ENCODE results near the gene KNSTRN.

The KNSTRN gene

DNA sequence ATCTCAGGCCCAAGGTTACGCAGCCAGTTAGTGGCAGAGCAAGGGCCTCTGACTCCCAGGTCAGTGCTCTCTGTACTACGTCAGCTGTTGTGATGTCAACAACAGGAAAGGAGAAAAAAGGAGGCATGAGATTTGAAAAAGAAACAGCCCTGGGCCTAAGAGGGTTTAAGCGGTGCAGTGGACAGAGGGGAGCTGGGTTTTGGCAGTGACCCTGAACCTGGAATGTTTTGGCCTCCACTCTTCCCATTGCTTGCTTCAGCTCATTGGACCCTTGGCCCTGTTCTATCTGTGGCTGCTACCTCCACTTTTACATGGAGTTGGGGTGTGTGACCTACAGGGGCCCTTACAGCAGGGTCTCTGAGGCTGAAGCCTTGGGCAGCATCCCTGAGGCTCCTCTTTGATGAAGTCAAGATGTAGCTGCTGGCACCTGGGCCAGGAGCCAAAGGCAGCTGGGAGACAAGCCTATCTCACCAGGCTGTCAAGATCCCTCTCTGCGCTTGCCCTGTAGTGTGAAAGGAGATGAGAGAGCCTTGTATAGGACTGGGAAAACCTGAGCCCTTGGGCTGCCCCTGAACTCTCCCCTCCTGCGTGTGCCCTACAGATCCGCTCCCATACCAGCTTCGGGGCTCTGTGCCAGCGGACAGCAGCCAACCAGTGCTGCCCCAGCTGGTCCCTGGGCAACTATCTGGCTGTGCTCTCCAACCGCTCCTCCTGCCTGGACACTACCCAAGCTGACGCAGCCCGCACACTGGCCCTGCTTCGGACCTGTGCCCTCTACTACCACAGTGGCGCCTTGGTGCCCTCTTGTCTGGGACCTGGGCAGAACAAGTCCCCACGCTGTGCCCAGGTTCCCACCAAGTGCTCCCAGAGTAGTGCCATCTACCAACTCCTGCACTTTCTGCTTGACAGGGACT is 15.8 kb upstream of the KNSTRN start:
- no peak for DNase-seq

DNA sequence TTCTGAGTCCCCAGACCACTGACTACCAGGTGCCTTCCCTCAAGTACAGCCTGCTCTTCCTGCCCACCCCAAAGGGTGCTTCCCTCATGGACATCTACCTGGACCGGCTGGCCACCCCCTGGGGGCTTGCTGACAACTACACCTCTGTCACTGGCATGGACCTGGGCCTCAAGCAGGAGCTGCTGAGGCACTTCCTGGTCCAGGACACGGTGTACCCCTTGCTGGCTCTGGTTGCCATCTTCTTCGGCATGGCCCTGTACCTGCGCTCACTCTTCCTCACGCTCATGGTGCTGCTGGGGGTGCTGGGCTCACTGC is 15.2 kb upstream of the KNSTRN start:
- no peak for DNase-seq

DNA sequence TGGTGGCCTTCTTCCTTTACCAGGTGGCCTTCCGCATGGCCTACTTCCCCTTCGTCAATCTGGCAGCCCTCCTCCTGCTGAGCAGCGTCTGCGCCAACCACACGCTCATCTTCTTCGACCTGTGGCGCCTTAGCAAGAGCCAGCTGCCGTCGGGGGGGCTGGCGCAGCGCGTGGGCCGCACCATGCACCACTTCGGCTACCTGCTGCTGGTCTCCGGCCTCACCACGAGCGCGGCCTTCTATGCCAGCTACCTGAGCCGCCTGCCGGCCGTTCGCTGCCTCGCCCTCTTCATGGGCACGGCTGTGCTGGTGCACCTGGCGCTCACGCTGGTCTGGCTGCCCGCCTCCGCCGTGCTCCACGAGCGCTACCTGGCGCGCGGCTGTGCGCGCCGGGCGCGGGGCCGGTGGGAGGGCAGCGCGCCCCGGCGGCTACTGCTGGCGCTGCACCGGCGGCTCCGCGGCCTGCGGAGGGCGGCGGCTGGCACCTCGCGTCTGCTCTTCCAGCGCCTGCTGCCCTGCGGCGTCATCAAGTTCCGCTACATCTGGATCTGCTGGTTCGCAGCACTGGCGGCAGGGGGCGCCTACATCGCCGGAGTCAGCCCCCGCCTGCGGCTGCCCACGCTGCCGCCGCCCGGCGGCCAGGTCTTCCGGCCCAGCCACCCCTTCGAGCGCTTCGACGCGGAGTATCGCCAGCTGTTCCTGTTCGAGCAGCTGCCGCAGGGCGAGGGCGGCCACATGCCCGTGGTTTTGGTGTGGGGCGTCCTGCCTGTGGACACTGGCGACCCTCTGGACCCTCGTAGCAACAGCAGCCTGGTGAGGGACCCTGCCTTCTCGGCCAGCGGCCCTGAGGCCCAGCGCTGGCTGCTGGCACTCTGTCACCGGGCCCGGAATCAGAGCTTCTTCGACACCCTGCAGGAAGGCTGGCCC is 14.6 kb upstream of the KNSTRN start:
- DNase-seq, result peak; percentile 89

DNA sequence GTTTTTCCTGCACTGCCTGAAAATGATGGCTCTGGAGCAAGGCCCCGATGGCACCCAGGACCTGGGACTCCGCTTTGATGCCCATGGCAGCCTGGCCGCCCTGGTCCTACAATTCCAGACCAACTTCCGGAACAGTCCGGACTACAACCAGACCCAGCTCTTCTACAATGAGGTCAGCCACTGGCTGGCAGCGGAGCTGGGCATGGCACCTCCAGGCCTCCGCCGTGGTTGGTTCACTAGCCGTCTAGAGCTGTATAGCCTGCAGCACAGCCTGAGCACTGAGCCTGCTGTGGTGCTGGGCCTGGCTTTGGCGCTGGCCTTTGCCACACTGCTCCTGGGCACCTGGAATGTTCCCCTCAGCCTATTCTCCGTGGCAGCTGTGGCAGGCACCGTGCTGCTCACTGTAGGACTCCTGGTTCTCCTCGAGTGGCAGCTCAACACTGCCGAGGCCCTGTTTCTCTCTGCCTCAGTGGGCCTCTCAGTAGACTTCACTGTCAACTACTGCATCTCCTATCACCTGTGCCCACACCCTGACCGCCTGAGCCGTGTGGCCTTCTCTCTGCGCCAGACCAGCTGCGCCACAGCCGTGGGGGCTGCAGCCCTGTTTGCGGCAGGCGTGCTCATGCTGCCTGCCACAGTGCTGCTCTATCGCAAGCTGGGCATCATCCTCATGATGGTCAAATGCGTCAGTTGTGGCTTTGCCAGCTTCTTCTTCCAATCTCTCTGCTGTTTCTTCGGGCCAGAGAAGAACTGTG is 13.6 kb upstream of the KNSTRN start:
- DNase-seq, result no peak

DNA sequence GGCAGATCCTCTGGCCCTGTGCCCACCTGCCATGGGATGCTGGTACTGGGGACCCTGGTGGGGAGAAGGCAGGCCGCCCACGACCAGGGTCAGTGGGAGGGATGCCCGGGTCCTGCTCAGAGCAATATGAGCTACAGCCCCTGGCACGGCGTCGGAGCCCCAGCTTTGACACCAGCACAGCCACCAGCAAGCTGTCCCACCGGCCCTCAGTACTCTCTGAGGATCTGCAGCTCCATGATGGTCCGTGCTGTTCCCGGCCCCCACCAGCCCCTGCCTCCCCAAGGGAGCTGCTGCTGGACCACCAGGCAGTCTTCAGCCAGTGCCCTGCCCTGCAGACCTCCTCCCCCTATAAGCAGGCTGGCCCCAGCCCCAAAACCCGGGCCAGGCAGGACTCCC is 13.0 kb upstream of the KNSTRN start:
- no peak for DNase-seq

DNA sequence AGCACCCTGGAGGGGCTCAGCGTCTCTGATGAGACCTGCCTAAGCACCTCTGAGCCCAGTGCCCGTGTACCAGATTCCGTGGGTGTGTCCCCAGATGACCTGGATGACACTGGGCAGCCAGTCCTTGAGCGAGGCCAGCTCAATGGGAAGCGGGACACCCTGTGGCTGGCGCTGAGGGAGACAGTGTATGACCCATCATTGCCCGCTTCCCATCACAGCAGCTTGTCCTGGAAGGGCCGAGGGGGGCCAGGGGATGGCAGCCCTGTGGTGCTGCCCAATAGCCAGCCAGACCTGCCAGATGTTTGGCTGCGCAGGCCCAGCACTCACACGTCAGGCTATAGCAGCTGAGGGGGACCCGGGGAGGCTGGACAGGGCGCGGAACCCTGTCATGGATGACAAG is 12.6 kb upstream of the KNSTRN start:
- DNase-seq, result no peak

DNA sequence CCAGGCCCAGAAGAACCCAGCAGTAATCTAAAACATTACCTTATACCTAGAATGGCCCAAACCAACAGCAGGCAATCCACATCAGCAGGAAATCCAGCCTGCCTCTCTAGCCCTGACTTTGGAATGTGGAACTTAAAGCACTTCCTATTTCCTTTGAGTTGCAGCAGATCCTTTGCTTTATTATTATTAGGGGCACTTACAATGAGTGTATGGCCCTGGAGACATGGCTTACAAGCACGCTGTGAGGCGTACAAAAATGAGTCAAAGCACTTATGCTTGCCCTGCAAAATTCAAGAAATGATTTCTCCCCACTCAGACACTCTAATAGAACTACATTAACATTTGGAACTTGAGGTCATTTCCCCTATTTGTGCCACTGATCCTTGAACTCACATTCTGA is 9.5 kb upstream of the KNSTRN start:
- DNase-seq, result no peak

DNA sequence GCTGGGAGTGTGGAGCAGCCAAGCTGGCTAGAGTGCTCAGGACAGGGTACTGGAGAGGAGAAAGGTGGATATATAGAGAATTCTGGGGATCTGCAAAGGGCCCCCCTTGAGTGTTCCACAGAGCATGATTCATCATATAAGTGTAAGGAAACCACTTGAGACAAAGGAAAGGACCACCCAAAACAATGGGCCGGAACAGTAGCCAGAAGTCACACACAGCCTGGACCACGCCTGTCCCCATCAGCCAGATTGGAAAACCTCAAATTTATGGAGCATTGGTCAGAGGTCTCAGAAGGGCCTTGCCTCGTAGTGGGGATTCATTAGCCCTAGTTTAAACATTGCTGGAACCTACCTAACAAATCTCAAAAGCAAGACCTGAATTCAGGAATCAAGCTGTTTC is 4.9 kb upstream of the KNSTRN start:
- DNase-seq, result no peak

DNA sequence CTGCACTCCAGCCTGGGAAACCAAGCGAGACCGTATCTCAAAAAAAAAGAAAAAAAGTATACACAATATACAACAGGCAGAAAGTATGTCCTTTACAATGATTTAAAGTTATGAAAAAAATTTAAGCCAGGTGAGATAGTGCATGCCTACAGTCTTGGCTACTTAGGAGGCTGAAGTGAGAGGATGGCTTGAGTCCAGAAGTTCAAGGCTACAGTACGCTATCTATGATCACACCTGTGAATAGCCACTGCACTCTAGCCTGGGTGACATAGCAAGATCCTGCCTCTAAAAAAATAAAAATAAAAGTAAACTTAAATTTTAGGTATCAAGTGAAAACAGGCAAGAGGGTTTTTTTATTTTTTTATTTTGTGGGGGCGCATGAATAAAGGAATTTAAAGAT is 3.1 kb upstream of the KNSTRN start:
- no peak for DNase-seq

DNA sequence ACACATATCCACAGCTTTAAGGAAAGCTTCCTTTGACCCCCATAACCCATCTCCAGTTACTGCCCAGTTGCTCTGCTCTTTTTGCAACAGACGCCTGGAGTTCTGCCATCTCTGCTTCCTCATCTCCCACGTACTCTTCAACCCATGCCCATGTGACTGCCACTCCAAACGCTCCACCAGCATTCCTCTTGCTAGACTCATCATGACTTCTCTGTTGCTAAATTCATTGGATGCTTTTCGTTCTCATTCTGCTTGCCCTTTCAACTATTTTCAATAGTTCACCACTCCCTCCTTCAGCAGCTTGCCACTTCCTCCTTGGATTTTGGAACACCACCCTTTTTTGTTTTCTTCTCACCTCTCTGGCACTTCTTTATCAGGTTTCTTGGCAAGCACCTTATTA is 2.7 kb upstream of the KNSTRN start:
- no peak for DNase-seq

DNA sequence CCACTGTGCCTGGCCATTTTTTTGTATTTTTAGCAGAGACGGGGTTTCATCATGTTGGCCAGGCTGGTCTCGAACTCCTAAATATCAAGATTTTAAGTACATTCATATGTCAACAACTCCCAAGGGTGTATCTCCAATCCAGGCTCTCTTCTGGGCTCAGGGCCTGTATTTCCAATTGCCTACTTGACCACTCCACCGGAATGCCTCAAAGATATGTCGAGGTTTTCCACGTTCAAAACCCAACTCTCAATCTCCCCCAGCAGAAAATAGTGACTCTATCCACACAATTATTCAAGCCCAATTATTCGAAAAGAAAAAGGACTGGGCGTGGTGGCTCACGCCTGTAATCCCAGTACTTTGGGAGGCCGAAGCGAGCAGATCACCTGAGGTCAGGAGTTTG is 1.9 kb upstream of the KNSTRN start:
- no peak for DNase-seq

DNA sequence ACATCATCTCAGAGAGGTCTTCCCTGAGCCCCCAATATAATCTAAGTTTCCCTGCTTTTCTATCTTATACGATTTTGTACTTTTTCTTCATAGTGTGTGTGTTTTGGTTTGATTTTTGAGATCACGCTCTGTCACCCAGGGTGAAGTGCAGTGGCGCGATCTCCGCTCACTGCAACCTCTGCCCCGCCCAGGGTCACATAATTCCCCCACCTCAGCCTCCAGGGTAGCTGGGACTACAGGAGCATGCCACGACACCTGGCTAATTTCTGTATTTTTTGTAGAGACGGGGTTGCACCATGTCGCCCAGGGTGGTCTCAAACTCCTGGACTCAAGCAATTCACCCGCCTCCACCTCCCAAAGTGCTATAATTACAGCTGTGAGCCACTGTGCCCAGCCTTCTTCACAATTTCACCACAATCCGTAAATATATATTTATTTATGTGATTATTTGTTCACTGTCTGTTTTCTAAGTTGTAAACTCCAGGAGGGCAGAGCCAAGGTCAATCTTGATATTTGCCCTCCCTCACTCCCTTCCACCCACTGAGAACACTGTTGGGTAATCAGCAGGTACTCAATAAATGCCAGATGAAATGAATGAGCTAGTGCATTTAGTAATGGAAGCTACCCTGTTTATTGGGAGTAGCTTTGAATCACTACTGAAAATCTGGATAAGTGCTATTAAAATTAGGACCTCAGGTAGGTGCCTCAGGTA is 547 bp upstream of the KNSTRN start:
- no peak for DNase-seq

DNA sequence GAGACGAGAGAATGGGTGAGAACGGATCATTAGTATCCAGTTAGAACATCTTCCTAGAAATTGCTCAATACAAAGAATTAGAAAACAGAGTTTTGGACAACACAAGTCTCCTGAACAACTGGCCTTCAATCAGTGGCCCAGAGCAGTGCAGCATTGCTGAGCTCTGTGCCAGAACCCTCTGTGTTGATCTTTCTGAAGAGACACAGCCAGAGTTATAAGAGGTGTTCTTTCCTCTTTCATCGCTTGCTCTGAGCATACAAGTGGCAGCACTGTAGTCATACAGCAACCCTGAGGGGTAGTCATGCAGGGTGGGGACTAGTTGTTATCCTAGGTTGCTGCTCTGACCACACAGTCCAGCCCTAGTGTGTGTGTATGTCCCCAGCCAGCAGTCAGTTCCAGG is 4.0 kb downstream of the KNSTRN start:
- no peak for DNase-seq

DNA sequence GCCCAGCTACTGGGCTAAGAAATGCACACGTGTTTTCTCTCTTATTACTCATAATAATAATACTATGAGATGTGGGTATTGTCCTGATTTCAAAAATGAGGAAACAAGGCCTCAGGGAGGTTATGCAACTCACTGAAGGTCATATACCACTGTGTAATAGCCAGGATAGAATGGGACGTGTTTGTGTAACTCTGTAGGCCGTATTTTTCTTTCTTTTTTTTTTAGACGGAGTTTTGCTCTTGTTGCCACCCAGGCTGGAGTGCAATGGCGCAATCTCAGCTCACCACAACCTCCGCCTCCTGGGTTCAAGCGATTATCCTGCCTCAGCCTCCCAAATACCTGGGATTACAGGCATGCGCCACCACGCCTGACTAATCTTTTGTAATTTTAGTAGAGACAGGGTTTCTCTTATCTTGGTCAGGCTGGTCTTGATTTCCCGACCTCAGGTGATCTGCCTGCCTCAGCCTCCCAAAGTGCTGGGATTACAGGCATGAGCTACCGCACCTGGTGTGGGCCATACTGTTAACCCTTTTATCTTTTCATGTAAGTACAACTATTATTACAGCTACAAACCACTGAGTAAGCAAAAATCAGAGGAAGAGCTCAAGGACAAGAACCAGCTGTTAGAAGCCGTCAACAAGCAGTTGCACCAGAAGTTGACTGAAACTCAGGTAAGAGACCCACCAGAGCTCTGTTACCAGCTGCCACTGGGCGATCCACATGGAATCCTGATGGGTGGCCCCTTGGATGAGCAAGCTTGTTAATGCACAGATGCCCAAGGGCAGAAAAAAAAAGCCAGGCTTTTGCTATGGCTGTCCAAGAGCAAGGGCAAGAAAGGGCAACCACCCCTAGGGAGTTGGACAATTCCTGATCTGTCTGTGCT is 6.7 kb downstream of the KNSTRN start:
- no peak for DNase-seq

DNA sequence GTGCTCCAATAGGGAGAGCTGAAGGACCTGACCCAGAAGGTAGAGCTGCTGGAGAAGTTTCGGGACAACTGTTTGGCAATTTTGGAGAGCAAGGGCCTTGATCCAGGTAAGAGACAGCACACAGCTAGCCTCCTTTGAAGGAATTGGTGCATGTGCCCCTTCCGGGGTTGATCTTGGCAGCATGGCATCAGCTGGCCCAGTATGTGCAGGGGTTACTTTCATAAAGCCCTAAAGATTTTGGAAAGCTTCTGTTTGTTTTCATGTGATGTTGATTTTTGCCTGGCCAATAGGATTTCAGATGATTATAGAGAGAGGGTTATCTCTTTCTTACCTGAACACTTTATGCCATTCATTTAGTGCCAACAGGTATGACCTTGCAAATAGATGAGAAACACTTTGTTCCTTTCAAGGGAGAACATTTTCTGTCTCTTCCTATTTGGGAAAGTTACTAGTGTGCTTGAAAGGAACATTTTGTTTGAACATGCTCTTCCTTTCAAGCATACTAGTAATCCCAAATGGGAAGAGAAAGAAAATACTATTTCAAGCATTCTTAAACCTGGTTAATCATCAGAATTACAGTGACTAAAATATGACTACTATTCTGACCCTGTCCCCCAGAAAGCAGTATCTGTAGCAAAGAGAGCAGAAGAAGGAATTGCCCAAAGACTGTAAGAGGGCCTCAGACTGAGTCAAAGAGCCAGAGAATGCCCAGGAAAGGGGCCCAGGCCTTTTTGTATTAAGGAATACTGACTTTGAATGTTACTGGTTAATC is 7.5 kb downstream of the KNSTRN start:
- DNase-seq, result no peak

DNA sequence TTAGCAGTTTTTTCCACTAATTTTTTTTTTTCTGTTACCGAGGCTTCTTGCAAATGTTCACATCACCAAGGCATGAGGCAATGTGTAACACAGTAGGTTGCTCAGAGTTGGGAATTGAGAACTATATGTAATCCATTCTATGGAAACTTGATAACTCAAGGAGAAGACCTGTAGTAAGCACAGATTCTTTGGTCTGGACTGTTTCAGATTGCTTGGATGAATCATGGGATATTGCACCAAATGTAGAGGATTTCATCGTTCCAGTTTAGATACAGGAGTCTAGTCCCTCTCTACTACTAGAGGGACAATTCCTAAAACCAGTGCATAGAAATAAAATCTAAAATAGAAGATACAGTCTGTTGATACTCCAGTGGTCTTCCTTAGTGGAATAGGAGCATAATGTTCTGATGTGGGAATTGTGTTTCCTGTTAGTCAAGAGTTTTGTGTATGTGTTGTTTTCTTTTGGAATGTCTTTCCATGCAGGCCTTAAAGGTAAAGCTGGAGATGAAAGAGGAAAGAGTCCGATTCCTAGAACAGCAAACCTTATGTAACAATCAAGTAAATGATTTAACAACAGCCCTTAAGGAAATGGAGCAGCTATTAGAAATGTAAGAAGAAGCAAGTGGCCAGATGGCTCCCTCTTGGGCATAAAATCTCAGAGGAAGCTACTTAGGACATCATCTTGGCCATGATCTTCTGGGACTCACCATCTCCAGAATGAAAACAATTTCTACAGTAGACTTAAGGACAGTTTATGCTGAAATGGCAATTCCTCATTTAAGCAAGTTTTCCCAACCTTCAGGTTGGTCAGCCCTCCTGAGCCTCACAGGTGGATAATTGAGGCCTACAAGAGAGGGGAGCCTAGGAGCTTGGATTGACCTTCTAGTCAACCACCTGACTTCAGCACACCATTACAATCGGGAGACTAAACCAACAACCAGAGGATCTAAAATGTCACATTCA is 10.7 kb downstream of the KNSTRN start:
- DNase-seq, result no peak

DNA sequence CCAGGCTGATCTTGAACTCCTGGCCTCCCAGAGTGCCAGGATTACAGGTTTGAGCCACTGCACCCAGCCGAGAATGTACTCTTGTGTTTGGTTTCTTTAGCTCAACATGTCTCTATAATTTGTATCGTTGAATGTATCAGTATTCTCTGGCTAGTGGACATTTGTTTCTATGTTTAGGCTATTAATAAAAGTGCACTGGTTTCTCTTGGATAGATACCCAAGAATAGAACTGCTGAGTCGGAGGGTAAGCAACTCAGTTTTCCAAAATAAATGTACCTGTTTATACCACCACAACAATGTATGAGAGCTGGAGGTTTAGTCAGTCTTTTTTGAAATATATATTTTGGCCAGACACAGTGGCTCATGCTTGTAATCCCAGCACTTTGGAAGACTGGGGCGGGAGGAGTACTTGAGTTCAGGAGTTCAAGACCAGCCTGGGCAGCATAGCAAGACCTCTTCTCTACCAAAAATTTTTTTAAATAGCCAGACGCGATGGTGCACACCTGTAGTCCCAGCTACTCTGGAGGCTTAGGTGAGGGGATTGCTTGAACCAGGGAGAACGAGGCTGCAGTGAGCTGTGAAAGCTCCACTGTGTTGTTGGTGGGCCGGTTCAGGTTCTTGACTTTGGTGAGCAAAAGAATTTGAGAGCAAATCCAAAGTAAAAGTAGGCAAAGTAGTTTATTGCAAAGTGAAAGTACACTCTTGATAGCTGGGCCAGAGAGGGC is 15.3 kb downstream of the KNSTRN start:
- no peak for DNase-seq

DNA sequence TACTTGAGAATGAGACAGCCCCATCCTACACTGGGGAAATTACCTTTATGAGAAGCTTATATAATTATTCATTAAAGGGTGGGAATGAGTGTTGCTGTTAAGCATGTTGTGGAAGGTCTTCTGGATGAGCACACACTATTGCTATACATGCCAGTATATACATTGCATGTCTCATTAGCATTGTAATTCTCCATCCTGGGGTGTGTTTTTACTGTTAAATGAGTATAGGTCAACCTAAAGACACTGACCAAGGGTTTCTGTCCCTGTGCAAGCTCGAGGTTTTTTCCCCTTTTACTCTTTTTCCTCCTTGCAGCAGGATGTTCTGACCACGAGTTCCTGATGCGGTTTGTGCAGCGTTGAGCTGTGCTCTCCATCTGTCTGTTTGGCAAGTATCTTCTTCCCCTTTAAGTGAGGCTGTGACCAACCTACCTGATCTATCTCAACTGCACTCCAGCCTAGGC is 15.9 kb downstream of the KNSTRN start:
- DNase-seq, result peak; percentile 21

DNA sequence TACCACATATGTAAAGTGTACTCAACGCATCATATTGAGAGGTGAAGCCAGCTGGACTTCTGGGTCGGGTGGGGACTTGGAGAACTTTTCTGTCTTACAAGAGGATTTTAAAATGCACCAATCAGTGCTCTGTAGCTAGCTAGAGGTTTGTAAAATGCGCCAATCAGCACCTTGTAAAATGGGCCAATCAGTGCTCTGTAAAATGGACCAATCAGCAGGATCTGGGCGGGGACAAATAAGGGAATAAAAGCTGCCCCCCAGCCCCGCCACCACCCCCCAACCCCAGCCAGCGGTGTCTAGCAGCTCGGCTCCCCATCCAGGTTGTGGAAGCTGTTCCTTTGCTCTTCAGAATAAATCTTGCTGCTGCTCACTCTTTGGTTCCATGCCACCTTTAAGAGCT is 16.8 kb downstream of the KNSTRN start:
- no peak for DNase-seq

Measured in CD4-positive, alpha-beta T cell treated with Interleukin-6 for 4 hours (primary cell).